Testis (tissue), 2 donors: ENCODE data around the gene PSMD9.

Experiments
- CTCF ChIP-seq, 3 experiments: fragments of 450-650 bp in 2 of 3; fragments of 200-600 bp in 1 of 3; sonication (generic) in 1 of 3; IDR thresholded peaks; one replicate each; pipeline ENCODE4 v1.5.1; 2016 to 2019; ENCODE audit warnings: antibody characterized with exemption in 3 of 3, mild to moderate bottlenecking in 2 of 3, moderate library complexity in 1 of 3
- POLR2A ChIP-seq: fragments of 450-650 bp; IDR thresholded peaks from one replicate; pipeline ENCODE4 v1.6.1; 2017; ENCODE audit warnings: antibody characterized with exemption, mild to moderate bottlenecking, moderate library complexity

GRCh38 chr12:121875582-121875981 lies 13.0 kb upstream of the PSMD9 start:
- TF ChIP-seq CTCF (IDR thresholded peaks at IDR 0.05) (no peak), POLR2A (no peak)
